HepG2 (cell line): ENCODE data around the gene LRRC25. TPM values are rescaled to one million over a fixed set of nuclear protein-coding genes. Genes with fewer than 3 reads are reported as not detected.

Source experiments
- AGO2 ChIP-seq: fragments of 200-400 bp; formaldehyde crosslinking; optimal IDR thresholded peaks from 2 replicates; pipeline ENCODE3; 2017; ENCODE audit warnings: mild to moderate bottlenecking, low read depth, low read length, moderate library complexity
- BCL3 ChIP-seq: sonication (generic); formaldehyde crosslinking; IDR thresholded peaks from 2 replicates; pipeline ENCODE4 v1.5.1; 2020; ENCODE audit warnings: mild to moderate bottlenecking, missing genetic modification reagents, moderate library complexity
- CENPX ChIP-seq: sonication (generic); formaldehyde crosslinking; IDR thresholded peaks from 2 replicates; pipeline ENCODE4 v1.9.0; 2021; ENCODE audit warnings: mild to moderate bottlenecking, missing genetic modification reagents, moderate library complexity
- GFI1 ChIP-seq: sonication (generic); formaldehyde crosslinking; IDR thresholded peaks from 2 replicates; pipeline ENCODE4 v1.5.0; 2020; ENCODE audit warnings: missing genetic modification reagents, mild to moderate bottlenecking, borderline replicate concordance
- HNF1A ChIP-seq, 2 experiments: sonication (generic) in 1 of 2; formaldehyde crosslinking in 1 of 2; IDR thresholded peaks; 2 replicates each; pipeline versions ENCODE4 v1.4.0 to v1.6.1; 2016 to 2020; ENCODE audit warnings: borderline replicate concordance in 1 of 2, low read depth in 1 of 2, mild to moderate bottlenecking in 1 of 2, missing genetic modification reagents in 1 of 2
- KAT7 ChIP-seq: IDR thresholded peaks from 2 replicates; pipeline ENCODE4 v1.6.1; 2018; ENCODE audit warnings: borderline replicate concordance, missing compliant biosample characterization
- KLF12 ChIP-seq: sonication (generic); formaldehyde crosslinking; IDR thresholded peaks from 2 replicates; pipeline ENCODE4 v1.4.0; 2020; ENCODE audit warnings: missing genetic modification reagents, borderline replicate concordance
- MED13 ChIP-seq: sonication (generic); formaldehyde crosslinking; IDR thresholded peaks from 2 replicates; pipeline ENCODE4 v1.5.0; 2020; ENCODE audit warnings: missing genetic modification reagents
- NFATC3 ChIP-seq: sonication (generic); formaldehyde crosslinking; IDR thresholded peaks from 2 replicates; pipeline ENCODE4 v1.5.1; 2020; ENCODE audit warnings: mild to moderate bottlenecking, missing genetic modification reagents
- NFYC ChIP-seq: IDR thresholded peaks from 2 replicates; pipeline ENCODE4 v1.6.1; 2016; ENCODE audit warnings: missing genetic modification reagents, missing compliant biosample characterization
- PLRG1 ChIP-seq: fragments of 450-650 bp; conservative IDR thresholded peaks from 2 replicates; pipeline ENCODE4 v1.6.1; 2016
- RARG ChIP-seq: sonication (generic); formaldehyde crosslinking; IDR thresholded peaks from 2 replicates; pipeline ENCODE4 v1.4.0; 2020; ENCODE audit warnings: low read depth, mild to moderate bottlenecking, missing genetic modification reagents
- SIX4 ChIP-seq: sonication (generic); formaldehyde crosslinking; IDR thresholded peaks from 2 replicates; pipeline ENCODE4 v1.4.0; 2020; ENCODE audit warnings: missing genetic modification reagents
- SMAD1 ChIP-seq: sonication (generic); formaldehyde crosslinking; IDR thresholded peaks from 2 replicates; pipeline ENCODE4 v1.4.0; 2020; ENCODE audit warnings: missing genetic modification reagents, low read depth, mild to moderate bottlenecking, borderline replicate concordance
- SMAD9 ChIP-seq: sonication (generic); formaldehyde crosslinking; IDR thresholded peaks from 2 replicates; pipeline ENCODE4 v1.5.1; 2020; ENCODE audit warnings: mild to moderate bottlenecking, missing genetic modification reagents
- TAF15 ChIP-seq: fragments of 200-400 bp; formaldehyde crosslinking; IDR thresholded peaks from one replicate; pipeline ENCODE4 v1.6.1; 2018; ENCODE audit warnings: mild to moderate bottlenecking, low read depth, low read length; ENCODE audit not compliant: poor library complexity, severe bottlenecking
- TBP ChIP-seq: sonication (generic); formaldehyde crosslinking; IDR thresholded peaks from 2 replicates; pipeline ENCODE4 v1.5.0; 2020; ENCODE audit warnings: missing genetic modification reagents
- TFDP1 ChIP-seq: IDR thresholded peaks from 2 replicates; pipeline ENCODE4 v1.6.1; 2016; ENCODE audit warnings: missing compliant biosample characterization, missing genetic modification reagents, borderline replicate concordance
- TGIF2 ChIP-seq: IDR thresholded peaks from 2 replicates; pipeline ENCODE4 v1.6.1; 2016; ENCODE audit warnings: control low read depth, missing compliant biosample characterization
- YY1 ChIP-seq: IDR thresholded peaks from 2 replicates; pipeline ENCODE4 v1.6.1; 2011; ENCODE audit warnings: low read length, low read depth, moderate library complexity, mild to moderate bottlenecking; ENCODE audit not compliant: insufficient read depth, insufficient replicate concordance
- ZMYM2 ChIP-seq: sonication (generic); formaldehyde crosslinking; IDR thresholded peaks from 2 replicates; pipeline ENCODE4 v1.8.0; 2022; ENCODE audit warnings: mild to moderate bottlenecking, missing genetic modification reagents
- ZNF260 ChIP-seq: sonication (generic); formaldehyde crosslinking; IDR thresholded peaks from 2 replicates; pipeline ENCODE4 v1.4.0; 2020; ENCODE audit warnings: missing genetic modification reagents, low read depth, mild to moderate bottlenecking, borderline replicate concordance
- ZNF335 ChIP-seq: sonication (generic); formaldehyde crosslinking; IDR thresholded peaks from 2 replicates; pipeline ENCODE4 v1.4.0; 2020; ENCODE audit warnings: missing genetic modification reagents
- ZNF777 ChIP-seq: sonication (generic); formaldehyde crosslinking; IDR thresholded peaks from 2 replicates; pipeline ENCODE4 v1.4.0; 2020; ENCODE audit warnings: missing genetic modification reagents
- ZSCAN12 ChIP-seq: sonication (generic); formaldehyde crosslinking; IDR thresholded peaks from 2 replicates; pipeline ENCODE4 v1.9.0; 2021; ENCODE audit warnings: mild to moderate bottlenecking, missing genetic modification reagents
- polyA plus RNA-seq, 8 experiments: library from polyadenylated mRNA; depleted of rRNA in 3 of 8; stranded (reverse) in 7 of 8; unstranded in 1 of 8; fragments of >200 nt; fragmentation: Illumina TruSeq in 4 of 8; extraction: Trizol in 4 of 8; gene quantifications; 2 replicates each; pipeline versions ENCODE4 v1.2.1 to v1.2.3, GENCODE V29; 2011 to 2016; ENCODE audit warnings: low read depth in 4 of 8, missing spikeins in 1 of 8, mixed read lengths in 1 of 8; ENCODE audit not compliant: insufficient read depth in 1 of 8
- total RNA-seq, 5 experiments: library from RNA; depleted of rRNA; stranded (reverse); fragments of >200 nt; fragmentation: Illumina TruSeq; extraction: Trizol; gene quantifications; 2 replicates each; pipeline ENCODE4 v1.2.3, GENCODE V29; 2016; ENCODE audit warnings: low read depth in 1 of 5

LRRC25 gene
- total and polyA plus RNA-seq, 2 of the 13 experiments (the other 11 are each of a cell fraction or from before 2014, with no cell fraction given) = 0.13 to 0.53 TPM

GRCh38 chr19:18418483-18419194 is 21.2 kb upstream of the LRRC25 start (continued):
- no peak for TF ChIP-seq HNF1A (IDR thresholded peaks at IDR 0.05; ENCODE audit: low read depth)
- TF ChIP-seq HNF1A (CRISPR knock-in tag; IDR thresholded peaks at IDR 0.05; ENCODE audit: borderline replicate concordance) = no peak
- TF ChIP-seq ZNF260 (CRISPR knock-in tag) = no peak
- TF ChIP-seq TAF15 = no peak
- no peak for TF ChIP-seq ZNF335 (CRISPR knock-in tag)
- TF ChIP-seq RARG = no peak
- TF ChIP-seq ZSCAN12 (CRISPR knock-in tag) = no peak
- TF ChIP-seq KAT7 (CRISPR knock-in tag) = no peak
- TF ChIP-seq SIX4 (CRISPR knock-in tag) = no peak
- no peak for TF ChIP-seq NFYC (CRISPR knock-in tag)
- TF ChIP-seq PLRG1 = no peak
- peak; percentile 15; the same call in 1 of the 2 replicates for TF ChIP-seq BCL3
- TF ChIP-seq TBP (CRISPR knock-in tag) = no peak
- TF ChIP-seq TGIF2 (CRISPR knock-in tag) = no peak
- TF ChIP-seq GFI1 (CRISPR knock-in tag) = no peak
- no peak for TF ChIP-seq MED13 (CRISPR knock-in tag)
- TF ChIP-seq SMAD1 = no peak
- no peak for TF ChIP-seq CENPX (CRISPR knock-in tag)
- TF ChIP-seq SMAD9 (CRISPR knock-in tag) = no peak
- peak; percentile 51 for TF ChIP-seq AGO2
- peak; percentile 79; the same call in 1 of the 2 replicates for TF ChIP-seq ZNF777 (CRISPR knock-in tag)
- no peak for TF ChIP-seq NFATC3 (CRISPR knock-in tag)
- no peak for TF ChIP-seq TFDP1 (CRISPR knock-in tag)
- TF ChIP-seq KLF12 (CRISPR knock-in tag) = no peak
- TF ChIP-seq YY1 = no peak
- TF ChIP-seq ZMYM2 = peak; percentile 38; the same call in 1 of the 2 replicates
